ENCODE measurements around the gene RNF121.

The RNF121 gene

DNA sequence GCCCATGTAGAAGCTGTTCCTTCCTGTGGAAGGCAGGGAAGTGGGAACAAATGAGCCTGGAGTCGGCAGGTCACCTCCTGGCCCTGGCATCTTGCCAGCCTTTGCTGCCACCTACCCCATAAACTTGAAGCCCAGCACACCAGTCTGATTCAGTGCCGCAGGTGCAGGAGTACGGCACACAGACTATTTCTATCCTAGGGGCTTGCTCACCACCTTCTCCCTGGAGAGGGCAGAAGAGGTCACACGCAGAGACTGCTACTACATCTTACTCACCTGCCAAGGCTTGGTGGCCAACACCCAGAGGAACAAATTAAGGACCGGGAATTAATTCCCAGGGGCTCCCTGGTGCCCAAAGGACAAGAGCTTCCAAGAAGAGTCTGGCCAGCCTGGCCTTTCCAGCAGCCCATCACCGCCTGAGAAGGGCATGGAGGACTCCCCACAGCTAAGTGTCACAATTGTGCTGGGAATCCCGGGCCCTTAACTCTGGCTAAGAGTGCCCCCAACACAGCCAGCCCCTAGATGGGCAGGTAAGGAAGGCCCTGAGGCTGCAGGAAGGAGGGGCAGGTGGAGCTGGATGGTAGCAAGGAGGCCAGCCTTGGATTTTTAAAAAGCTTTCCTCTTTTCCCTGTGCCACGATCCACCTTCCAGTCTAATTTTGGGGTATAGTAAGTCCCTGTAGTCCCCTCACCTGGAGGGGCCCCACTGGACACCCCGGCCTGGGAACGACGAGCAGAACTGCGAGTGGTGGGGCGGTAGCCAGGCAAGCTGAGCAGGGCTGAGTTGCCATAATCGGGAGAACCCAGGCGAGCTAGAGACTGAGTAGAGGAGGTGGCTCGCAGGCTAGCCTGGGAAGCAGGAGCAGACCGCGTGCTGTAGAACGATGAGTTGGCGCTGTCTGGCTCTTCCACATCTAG, 76.8 kb downstream of the RNF121 start:
- DNase-seq (ENCODE audit: low read depth, low spot score) = no peak

GRCh38 chr11:72006309-72007088, 77.7 kb downstream of the RNF121 start:
- no peak for DNase-seq (ENCODE audit: low read depth, low spot score)

- DNase-seq (ENCODE audit: low read depth, low spot score) = no peak
Measured at GRCh38 chr11:72007089-72007476, 78.2 kb downstream of the RNF121 start.

GRCh38 chr11:72007587-72007986, 78.7 kb downstream of the RNF121 start:
- DNase-seq (ENCODE audit: low read depth, low spot score) = no peak

DNA sequence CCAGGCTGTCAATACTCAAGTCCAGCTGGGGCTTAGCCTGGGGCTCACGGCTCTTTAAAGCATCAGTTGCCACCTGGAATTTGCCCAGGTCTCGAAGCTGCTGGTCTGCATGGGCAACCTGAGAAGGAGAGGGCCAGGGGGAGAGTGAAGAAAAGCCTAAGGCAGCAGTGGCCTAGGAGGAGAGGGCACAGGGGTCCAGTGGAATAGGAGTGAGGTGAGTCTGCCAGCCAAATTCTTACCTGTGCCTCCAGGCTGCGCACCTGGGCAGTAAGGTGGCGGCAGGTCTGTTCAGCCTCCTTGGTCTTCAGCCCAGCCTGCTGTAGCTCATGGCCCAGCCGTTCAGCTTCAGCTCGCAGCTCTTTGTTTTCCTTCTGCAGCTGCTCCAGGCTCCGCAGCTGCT, 79.9 kb downstream of the RNF121 start:
- DNase-seq (ENCODE audit: low read depth, low spot score) = no peak

DNA sequence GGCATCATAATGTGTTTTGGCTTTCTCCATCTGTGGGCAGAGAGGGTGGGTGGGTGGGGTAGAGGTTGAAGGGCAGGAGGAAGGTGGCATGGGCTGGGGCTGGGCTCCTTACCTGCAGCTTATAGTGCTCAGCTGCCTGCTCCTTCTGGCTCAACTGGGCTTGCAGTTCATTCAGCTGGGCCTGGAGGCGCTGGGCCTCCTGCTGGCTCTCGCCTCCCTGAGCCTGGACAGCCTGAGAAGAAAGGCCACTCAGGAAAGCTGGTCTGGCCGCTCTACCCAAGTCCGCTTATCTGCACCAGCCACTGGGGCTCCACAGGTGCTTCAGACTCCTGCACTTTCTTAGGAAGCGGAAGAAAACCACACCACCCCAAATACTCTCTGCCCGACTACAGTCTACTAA, 80.3 kb downstream of the RNF121 start:
- DNase-seq (ENCODE audit: low read depth, low spot score) = no peak

DNA sequence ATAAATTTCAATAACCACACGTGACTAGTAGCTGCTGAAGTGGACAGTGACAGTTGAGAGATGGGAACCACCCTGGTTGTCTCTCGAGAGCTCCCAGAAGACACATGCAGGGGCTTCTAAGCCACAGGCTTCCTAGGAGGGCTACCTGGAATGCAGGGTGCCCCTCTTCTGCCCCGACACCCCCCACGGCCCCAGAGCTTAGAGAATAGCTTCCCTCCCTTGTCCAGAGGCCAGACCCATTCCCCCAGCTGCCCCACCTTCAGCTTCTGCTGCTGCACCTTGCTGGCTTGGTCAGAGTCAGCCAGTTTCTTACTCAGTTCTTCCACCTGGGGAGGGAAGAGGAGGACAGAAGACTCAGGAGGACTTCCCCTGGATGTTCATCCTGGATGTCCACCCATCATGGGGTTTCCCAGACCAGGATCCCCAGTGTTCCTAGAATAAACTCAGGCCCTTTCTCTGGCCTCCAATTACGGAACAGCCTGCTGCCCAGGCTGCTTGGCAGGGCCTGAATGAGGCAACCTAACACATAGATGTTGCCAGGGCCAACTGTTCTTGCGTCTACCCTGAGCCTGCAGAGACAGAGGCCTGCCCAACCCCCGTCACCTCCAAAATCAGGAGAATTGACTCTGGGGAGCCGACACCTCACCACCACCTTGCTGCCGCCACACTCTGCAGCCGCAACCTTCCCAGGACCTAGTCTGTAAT, 81.8 kb downstream of the RNF121 start:
- DNase-seq (ENCODE audit: low read depth, low spot score) = no peak

GRCh38 chr11:72012091-72012630, 83.3 kb downstream of the RNF121 start:
- DNase-seq (ENCODE audit: low read depth, low spot score) = no peak

GRCh38 chr11:72012897-72013721, 84.3 kb downstream of the RNF121 start:
- no peak for DNase-seq (ENCODE audit: low read depth, low spot score)

GRCh38 chr11:72013765-72014711, 85.2 kb downstream of the RNF121 start:
- DNase-seq (ENCODE audit: low read depth, low spot score) = no peak

DNA sequence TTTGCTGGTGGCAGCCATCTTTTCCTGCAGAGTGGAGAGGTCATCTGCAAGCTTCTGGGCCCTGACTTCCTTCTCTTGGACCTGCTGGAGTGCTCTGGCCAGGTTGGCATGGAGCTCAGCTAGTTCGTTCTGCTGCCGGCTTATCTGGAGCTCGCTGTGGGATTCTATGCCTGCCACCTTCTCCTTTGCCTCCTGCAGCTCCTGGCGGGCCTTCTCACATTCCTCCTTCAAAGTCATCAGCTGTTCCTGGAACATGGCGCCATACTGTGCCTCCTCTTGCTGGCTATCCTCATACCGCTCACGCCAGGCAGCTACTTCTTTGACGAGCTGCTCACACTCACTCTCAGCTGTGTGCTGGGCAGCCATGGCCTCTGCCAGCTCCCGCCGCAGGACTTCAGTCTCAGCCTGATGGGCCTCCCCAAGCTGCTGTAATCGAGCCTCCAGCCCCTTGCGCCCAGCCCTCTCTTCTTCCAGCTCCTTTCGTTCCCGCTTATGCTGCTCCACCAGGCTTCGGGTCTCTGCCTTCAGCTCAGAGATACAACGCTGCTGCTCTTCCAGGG, 86.0 kb downstream of the RNF121 start:
- no peak for DNase-seq (ENCODE audit: low read depth, low spot score)

- no peak for DNase-seq (ENCODE audit: low read depth, low spot score)
Measured at GRCh38 chr11:72015511-72016061, 86.7 kb downstream of the RNF121 start.

DNA sequence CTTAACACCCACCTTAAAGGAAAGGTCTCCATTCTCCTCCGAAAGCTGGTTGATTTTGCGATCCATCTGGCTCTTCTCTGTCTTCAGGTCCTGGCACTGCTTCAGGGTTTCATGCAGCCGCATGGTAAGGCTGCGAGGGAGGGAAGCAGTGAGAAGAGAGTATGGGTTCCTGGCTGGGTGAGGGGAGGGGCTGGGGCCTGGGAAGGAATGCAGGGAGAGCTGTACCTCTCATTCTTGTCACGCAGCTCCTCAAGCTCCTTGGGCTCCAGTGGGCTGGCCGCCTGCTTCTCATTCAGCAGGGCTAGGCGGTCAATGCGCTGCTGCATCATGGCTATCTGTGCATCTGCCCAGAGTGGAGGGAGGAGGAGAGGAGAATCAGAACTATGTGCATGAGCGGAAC, 89.3 kb downstream of the RNF121 start:
- no peak for DNase-seq (ENCODE audit: low read depth, low spot score)

DNA sequence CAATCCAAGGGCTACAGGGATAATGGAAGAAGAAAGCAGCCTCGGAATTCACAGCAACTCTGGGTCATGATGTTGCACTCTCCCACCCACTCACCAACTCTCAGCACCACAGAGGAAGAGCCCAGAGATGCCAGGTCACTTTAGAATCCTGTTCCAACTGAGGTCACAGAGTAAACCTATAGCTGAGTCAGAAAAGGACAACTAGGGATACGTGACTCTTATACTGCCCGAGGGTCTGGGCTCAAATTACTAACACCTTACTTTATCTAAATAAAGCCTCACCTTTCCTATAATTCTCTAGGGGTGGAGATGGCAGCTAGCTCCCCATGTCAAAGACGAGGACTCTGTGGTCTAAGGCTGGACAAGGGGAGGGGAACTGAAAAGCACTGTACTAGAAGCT, 94.5 kb downstream of the RNF121 start:
- DNase-seq (ENCODE audit: low read depth, low spot score) = no peak

GRCh38 chr11:72024069-72024754, 95.4 kb downstream of the RNF121 start:
- DNase-seq (ENCODE audit: low read depth, low spot score) = no peak

- DNase-seq (ENCODE audit: low read depth, low spot score) = no peak
Measured at GRCh38 chr11:72026090-72026489, 97.2 kb downstream of the RNF121 start.

GRCh38 chr11:72030472-72031045, 101.7 kb downstream of the RNF121 start:
- DNase-seq (ENCODE audit: low read depth, low spot score) = no peak

GRCh38 chr11:72036687-72037086, 107.8 kb downstream of the RNF121 start:
- DNase-seq (ENCODE audit: low read depth, low spot score) = no peak

Measured in activated CD4-positive, CD25-positive, alpha-beta regulatory T cell treated with anti-CD3 and anti-CD28 coated beads, Interleukin-2, amount 50 U/mL, for 16 hours (primary cell).